NCI-H1105 (cell line): ENCODE data around the gene ASPHD1.

Experiments used
- DNase-seq: peaks from one replicate; lab custom pipeline; 2025; lab: John Stamatoyannopoulos, UW

Gene ASPHD1

GRCh38 chr16:29943846-29944799 is 43.8 kb downstream of the ASPHD1 start:
- no peak for DNase-seq

- DNase-seq: no peak
Measured at GRCh38 chr16:29947897-29948296, 47.6 kb downstream of the ASPHD1 start.

- no peak for DNase-seq
Measured at GRCh38 chr16:29950806-29951461, 50.6 kb downstream of the ASPHD1 start.

GRCh38 chr16:29951625-29952365 is 51.5 kb downstream of the ASPHD1 start:
- no peak for DNase-seq
